ENCODE data around the gene CFAP107. TPM values are rescaled to one million over a fixed set of nuclear protein-coding genes. Genes with fewer than 3 reads are reported as not detected.
A peak's percentile ranks its signal among the peaks of the same experiment; 100 is the strongest.
"Not testable (repeated sequence)": the region's sequence is repeated elsewhere in the genome, so short reads cannot be mapped to it uniquely, and the experiment has no call there.

The CFAP107 gene
- under 1 TPM in 2 of 3 donors, not detected in 1; 0.03 to 0.11 TPM for polyA plus RNA-seq

- no peak within 1 kb of the TSS for H3K27ac ChIP-seq (ENCODE audit: low read depth, low read length)
- 11 to 34% (median 31%) methylated on average over 2 of the region's 2 CpGs for WGBS, 3 donors
Observed at GRCh38 chr1:12745992-12746323, at the start of gene CFAP107. CFAP107 (plus strand) TSS chr1:12746200; CDS start chr1:12746431, 231 bp downstream.

GRCh38 chr1:12696658-12697057 lies 49.3 kb upstream of the CFAP107 start:
- H3K27ac ChIP-seq (ENCODE audit: low read depth, low read length) = no peak overlapping the region
- 80 to 87% (median 87%) methylated on average over 3 of the region's 3 CpGs for WGBS, 3 donors

- peak overlapping the region; percentile 26 for H3K27ac ChIP-seq (ENCODE audit: low read depth, low read length)
- WGBS, 3 donors = 76 to 85% (median 79%) methylated on average over 3 of the region's 3 CpGs
Observed at GRCh38 chr1:12697397-12697796, 48.6 kb upstream of the CFAP107 start.

DNA sequence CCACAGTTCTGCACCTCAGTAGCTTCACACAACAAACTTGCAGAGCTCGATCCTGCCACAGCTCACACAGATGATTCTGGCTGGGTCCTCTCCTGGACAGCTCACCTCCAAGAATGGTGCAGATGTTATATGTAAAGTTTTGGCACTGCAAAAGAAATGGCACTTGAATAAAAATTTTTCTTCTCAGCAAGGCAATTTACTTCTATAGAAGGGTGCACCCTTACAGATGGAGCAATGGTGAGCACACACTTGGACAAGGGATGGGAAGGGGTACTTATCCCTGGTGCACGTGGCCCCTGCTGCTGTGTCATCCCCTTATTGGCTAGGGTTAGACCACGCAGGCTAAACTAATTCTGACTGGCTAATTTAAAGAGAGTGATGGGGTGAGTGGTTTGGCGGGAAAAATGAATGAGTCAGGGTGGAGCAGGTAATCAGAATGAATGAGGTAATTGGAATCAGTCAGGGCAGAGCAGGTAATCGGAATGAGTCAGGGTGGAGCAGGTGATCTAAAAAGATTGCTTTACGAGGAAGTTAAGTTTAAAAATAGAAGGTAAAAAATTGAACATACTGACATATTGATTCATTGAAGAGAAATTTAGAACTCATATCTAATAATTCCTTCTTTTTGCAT lies 42.1 kb upstream of the CFAP107 start:
- WGBS, 3 donors = 70 to 77% (median 72%) methylated on average over 6 of the region's 6 CpGs
- no peak overlapping the region for H3K27ac ChIP-seq (ENCODE audit: low read depth, low read length)

GRCh38 chr1:12706061-12706460 lies 39.9 kb upstream of the CFAP107 start:
- 73 to 84% (median 75%) methylated on average over 3 of the region's 3 CpGs for WGBS, 3 donors
- H3K27ac ChIP-seq (ENCODE audit: low read depth, low read length) = no peak overlapping the region

DNA sequence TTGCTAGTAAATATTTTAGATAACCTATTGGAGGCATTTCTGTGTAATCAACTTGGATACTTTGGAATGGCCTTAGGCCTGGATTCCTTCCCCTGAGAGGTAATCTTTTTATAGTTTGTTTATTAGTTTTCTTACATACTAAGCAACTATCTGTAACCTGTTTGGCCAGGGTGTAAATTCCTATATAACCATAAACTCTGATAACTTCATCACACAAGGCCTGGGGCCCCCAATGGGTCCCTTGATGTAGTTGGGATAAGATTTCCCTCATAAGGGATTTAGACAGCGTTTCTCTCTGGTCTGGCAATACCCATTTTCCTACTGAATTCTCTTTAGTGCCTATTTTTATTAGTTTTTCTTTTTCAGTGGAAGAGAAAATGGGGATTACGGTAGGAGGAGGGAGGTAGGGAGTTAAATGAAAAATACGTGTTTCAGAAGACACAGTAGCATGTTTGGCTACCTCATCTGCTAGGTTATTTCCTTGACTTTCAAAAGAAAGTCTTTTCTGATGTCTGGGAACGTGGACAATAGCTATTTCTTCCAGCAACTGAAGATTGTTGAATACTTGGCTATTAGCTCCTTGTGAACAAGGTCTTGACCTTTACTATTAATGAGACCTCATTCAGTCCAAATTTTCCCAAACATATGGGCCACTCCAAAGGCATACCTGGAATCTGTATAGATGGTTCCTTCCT lies 37.5 kb upstream of the CFAP107 start:
- H3K27ac ChIP-seq (ENCODE audit: low read depth, low read length) = no peak overlapping the region
- 59 to 76% (median 72%) methylated on average over 4 of the region's 4 CpGs for WGBS, 3 donors

- H3K27ac ChIP-seq (ENCODE audit: low read depth, low read length) = no peak overlapping the region
- WGBS, 3 donors = 11 to 26% (median 18%) methylated on average over 1 of the region's 1 CpG
Observed at GRCh38 chr1:12709091-12709491, 36.9 kb upstream of the CFAP107 start.

DNA sequence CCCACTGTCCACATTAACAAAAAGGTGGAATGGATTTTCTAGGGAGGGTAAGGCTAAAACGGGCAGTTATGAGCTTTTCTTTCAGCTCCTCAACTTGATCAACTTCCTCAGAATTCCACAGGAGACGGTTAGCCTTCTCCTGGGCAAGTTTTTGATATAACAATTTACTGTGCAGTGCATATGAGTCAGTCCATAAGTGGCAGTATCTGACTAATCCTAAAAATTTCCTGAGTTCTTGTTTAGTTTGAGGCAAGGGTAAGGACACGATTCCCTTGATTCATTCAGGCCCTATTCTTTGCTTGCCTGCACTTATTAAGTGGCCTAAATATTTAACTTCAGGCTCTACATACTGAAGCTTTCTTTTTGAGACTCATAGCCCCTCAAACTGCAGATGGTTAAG lies 36.3 kb upstream of the CFAP107 start:
- WGBS, 3 donors = 73 to 80% (median 74%) methylated on average over 3 of the region's 3 CpGs

GRCh38 chr1:12711536-12711935 lies 34.5 kb upstream of the CFAP107 start:
- 55 to 66% (median 62%) methylated on average over 3 of the region's 3 CpGs for WGBS, 3 donors
- no peak overlapping the region for H3K27ac ChIP-seq (ENCODE audit: low read depth, low read length)

More for the DNA sequence above, 36.3 kb upstream of the CFAP107 start:
- no peak overlapping the region for H3K27ac ChIP-seq (ENCODE audit: low read depth, low read length)

DNA sequence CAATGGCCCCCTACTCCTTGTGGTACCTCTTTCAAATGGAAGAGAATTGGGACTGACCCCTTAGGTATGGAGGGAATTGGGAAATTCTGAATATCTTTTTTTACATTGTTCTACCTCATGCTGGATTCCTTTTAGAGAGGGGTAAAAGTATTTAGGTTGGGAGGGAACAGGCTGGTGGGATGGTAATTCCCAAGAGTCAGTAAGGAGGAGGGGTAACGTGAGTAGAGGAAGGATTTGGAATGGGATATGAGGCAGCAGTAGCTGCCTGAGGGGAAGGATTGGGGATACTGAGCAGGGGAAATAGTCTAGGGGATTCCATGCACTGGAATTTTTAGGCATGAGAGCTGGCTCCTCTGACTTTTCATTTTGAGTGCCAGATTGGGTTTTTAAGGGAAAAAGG lies 33.9 kb upstream of the CFAP107 start:
- no peak overlapping the region for H3K27ac ChIP-seq (ENCODE audit: low read depth, low read length)
- WGBS, 3 donors = 64 to 76% (median 67%) methylated on average over 1 of the region's 1 CpG

DNA sequence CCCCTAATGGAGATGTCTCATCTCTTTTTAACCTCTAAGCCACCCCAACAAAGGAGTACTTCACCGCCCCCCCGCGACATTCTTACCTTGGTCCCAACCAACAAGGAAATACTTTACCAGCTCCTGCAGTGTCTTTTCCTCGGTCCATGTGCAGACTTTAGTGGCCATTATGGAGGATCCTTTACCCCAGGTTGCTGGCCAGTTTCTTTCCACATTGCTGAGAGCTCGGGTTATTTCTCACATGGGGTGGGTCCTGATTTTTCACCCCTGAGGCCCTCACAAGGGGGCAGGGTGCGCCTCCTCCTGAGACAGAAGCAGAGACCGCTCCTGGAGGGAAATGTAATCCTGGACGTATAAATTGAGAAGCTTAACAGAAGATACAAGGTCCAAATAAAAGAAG lies 33.1 kb upstream of the CFAP107 start:
- H3K27ac ChIP-seq (ENCODE audit: low read depth, low read length) = no peak overlapping the region
- WGBS, 3 donors = 79 to 91% (median 90%) methylated on average over 8 of the region's 8 CpGs

DNA sequence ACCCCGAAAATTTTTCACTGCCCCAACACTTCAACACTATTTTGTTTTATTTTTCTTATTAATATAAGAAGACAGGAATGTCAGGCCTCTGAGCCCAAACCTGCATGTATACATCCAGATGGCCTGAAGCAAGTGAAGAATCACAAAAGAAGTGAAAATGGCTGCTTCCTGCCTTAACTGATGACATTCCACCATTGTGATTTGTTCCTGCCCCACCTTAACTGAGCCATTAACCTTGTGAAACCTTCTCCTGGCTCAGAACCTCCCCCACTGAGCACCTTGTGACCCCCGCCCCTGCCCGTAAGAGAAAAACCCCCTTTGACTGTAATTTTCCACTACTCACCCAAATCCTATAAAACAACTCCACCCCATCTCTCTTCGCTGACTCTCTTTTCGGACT lies 32.3 kb upstream of the CFAP107 start:
- 77 to 89% (median 86%) methylated on average over 5 of the region's 5 CpGs for WGBS, 3 donors
- H3K27ac ChIP-seq (ENCODE audit: low read depth, low read length) = not testable (repeated sequence)

GRCh38 chr1:12714710-12715475 lies 31.1 kb upstream of the CFAP107 start:
- H3K27ac ChIP-seq (ENCODE audit: low read depth, low read length) = no peak overlapping the region
- 44 to 75% (median 55%) methylated on average over 3 of the region's 3 CpGs for WGBS, 3 donors

DNA sequence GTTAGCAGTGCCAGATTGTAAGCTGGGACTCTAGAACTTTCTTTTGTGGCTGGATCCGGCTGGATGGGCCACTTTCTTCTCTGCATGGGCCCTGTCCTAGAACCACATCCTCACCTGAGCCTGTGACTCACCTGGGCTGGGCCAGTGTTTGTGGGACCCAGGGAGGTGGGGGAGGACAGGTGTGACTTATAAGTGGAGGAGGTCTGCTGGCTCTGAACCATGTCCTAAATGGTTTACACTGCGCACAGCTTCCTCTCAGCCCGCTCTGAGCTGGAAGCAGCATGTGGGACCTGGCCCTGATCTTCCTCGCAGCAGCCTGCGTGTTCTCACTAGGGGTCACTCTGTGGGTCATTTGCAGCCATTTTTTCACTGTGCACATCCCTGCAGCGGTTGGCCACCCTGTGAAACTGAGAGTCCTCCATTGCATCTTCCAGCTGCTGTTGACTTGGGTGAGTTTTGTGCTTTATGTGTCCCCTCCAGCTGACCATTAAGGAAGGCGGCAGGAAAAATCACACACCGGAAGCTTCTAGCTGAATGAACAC lies 30.0 kb upstream of the CFAP107 start, which contains the start of gene AADACL3:
Gene AADACL3, plus strand, starts transcription at position 215 of the 542 bp plus-strand sequence. Its CDS starts 67 bp downstream, at position 282.
- 82 to 84% (median 83%) methylated on average over 8 of the region's 8 CpGs for WGBS, 3 donors

GRCh38 chr1:12717301-12717838 lies 28.6 kb upstream of the CFAP107 start:
- 79 to 87% (median 81%) methylated on average over 7 of the region's 7 CpGs for WGBS, 3 donors
- H3K27ac ChIP-seq (ENCODE audit: low read depth, low read length) = no peak overlapping the region

More for the DNA sequence above, 30.0 kb upstream of the CFAP107 start, which contains the start of gene AADACL3:
- H3K27ac ChIP-seq (ENCODE audit: low read depth, low read length) = no peak within 1 kb of the TSS

- H3K27ac ChIP-seq (ENCODE audit: low read depth, low read length) = no peak overlapping the region
- WGBS, 3 donors = 50 to 76% (median 65%) methylated on average over 1 of the region's 1 CpG
Observed at GRCh38 chr1:12722626-12723025, 23.4 kb upstream of the CFAP107 start.

DNA sequence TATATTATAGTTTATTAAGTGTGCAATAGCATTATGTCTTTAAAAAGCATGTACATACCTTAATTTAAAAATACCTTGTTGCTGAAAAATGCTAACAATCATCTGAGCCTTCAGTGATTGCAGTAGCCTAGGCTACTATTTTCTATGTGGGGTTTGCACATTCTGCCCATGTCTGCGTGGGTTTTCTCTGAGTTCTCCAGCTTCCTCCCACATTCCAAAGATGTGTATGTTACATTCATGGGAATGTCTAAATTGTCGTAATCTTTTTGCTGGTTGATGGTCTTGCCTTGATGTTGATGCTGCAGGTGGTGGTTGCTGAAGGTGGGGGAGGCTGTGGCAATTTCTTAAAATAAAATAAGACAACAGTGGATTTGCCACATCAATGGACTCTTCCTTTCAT lies 17.6 kb upstream of the CFAP107 start:
- no peak overlapping the region for H3K27ac ChIP-seq (ENCODE audit: low read depth, low read length)
- 76 to 86% (median 85%) methylated on average over 2 of the region's 2 CpGs for WGBS, 3 donors

- 73 to 88% (median 88%) methylated on average over 1 of the region's 1 CpG for WGBS, 3 donors
- no peak overlapping the region for H3K27ac ChIP-seq (ENCODE audit: low read depth, low read length)
Observed at GRCh38 chr1:12730156-12730555, 15.8 kb upstream of the CFAP107 start.

DNA sequence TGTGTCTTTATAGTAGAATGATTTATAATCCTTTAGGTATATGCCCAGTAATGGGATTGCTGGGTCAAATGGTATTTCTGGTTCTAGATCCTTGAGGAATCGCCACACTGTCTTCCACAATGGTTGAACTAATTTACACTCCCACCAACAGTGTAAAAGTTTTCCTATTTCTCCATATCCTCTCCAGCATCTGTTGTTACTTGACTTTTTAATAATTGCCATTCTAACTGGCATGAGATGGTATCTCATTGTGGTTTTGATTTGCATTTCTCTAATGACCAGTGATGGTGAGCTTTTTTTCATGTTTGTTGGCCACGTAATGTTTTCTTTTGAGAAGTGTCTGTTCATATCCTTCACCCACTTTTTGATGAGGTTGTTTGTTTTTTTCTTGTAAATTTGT lies 14.9 kb upstream of the CFAP107 start:
- whole genome bisulfite sequencing, 3 donors = 57 to 81% (median 77%) methylated on average over 2 of the region's 2 CpGs
- H3K27ac ChIP-seq (ENCODE audit: low read depth, low read length) = not testable (repeated sequence)

Data from adipose tissue (tissue), 3 donors.